Lung (tissue), 12 donors: ENCODE results near the gene NAPB. TPM values are rescaled to one million over a fixed set of nuclear protein-coding genes. Genes with fewer than 3 reads are reported as not detected.

Source experiments
- ATAC-seq: fragments of 200-7000 bp; cut with Tn5 transposase; one replicate; pipeline ENCODE4 v1.9.1; 2020; ENCODE audit warnings: moderate number of reproducible peaks; ENCODE audit not compliant: insufficient read depth, low FRiP score
- DNase-seq, 3 donors: peaks; one replicate each; pipeline ENCODE4 v3.0.0-alpha.2; 2013 to 2017
- H3K27ac ChIP-seq, 2 donors: one replicate each; pipeline ENCODE4 v1.5.1; 2013; ENCODE audit warnings: mild to moderate bottlenecking in 2 of 2, moderate library complexity in 2 of 2, control low read depth in 1 of 2, inconsistent platforms in 1 of 2, low read depth in 1 of 2, low read length in 1 of 2
- H3K27me3 ChIP-seq, 3 donors: one replicate each; pipeline ENCODE4 v1.5.1; 2013; ENCODE audit warnings: low read length in 2 of 3; ENCODE audit not compliant: control insufficient read depth in 3 of 3, insufficient read depth in 3 of 3
- H3K36me3 ChIP-seq, 4 donors: one replicate each; pipeline ENCODE4 v1.5.1; 2013; ENCODE audit warnings: low read length in 4 of 4, mild to moderate bottlenecking in 1 of 4, moderate library complexity in 1 of 4; ENCODE audit not compliant: control insufficient read depth in 4 of 4, insufficient read depth in 4 of 4
- H3K4me1 ChIP-seq, 5 donors: one replicate each; pipeline ENCODE4 v1.5.1; 2013; ENCODE audit warnings: low read length in 5 of 5, mild to moderate bottlenecking in 2 of 5, moderate library complexity in 1 of 5; ENCODE audit not compliant: control insufficient read depth in 5 of 5, insufficient read depth in 5 of 5
- H3K4me3 ChIP-seq: one replicate; pipeline ENCODE4 v1.5.1; 2013; ENCODE audit warnings: mild to moderate bottlenecking, control low read depth, moderate library complexity
- H3K9ac ChIP-seq, 2 donors: one replicate each; pipeline ENCODE4 v1.5.1; 2013; ENCODE audit warnings: low read length in 2 of 2, control low read depth in 1 of 2; ENCODE audit not compliant: insufficient read depth in 1 of 2
- H3K9me3 ChIP-seq, 4 donors: one replicate each; pipeline ENCODE4 v1.5.1; 2013; ENCODE audit warnings: low read length in 3 of 4, mild to moderate bottlenecking in 1 of 4, moderate library complexity in 1 of 4; ENCODE audit not compliant: control insufficient read depth in 4 of 4, insufficient read depth in 3 of 4
- CTCF ChIP-seq: IDR thresholded peaks from 2 replicates; pipeline ENCODE4 v1.5.1; 2012; ENCODE audit warnings: mild to moderate bottlenecking; ENCODE audit errors: control extremely low read depth, extremely low read depth
- WGBS, 2 donors: extraction: QIAGEN DNeasy Blood & Tissue Kit; methylation state at CpG; one replicate each; pipeline ENCODE4 v1.1.7; 2013; 5-methylcytosine and 5-hydroxymethylcytosine counted together
- polyA plus RNA-seq, 2 donors: library from polyadenylated mRNA; stranded (reverse); fragments of 200-250 nt; gene quantifications; one replicate each; pipeline ENCODE4 v1.2.1, GENCODE V29; 2013
- total RNA-seq, 2 donors: library from RNA; depleted of rRNA in 1 of 2; stranded (reverse); fragments of >200 nt in 1 of 2; gene quantifications; one replicate each; pipeline ENCODE4 v1.2.1, GENCODE V29; 2014 to 2021
- donor health status: control.
- donor health status: control.
- donor health status: Bipolar disorder and iron deficiency.
- donor health status: healthy.
- donor health status: DM: yes; HTN: yes; CAD: no.

NAPB gene
- total and polyA plus RNA-seq, 4 donors, result 4.4 to 45.7 (median 6.9) TPM

DNA sequence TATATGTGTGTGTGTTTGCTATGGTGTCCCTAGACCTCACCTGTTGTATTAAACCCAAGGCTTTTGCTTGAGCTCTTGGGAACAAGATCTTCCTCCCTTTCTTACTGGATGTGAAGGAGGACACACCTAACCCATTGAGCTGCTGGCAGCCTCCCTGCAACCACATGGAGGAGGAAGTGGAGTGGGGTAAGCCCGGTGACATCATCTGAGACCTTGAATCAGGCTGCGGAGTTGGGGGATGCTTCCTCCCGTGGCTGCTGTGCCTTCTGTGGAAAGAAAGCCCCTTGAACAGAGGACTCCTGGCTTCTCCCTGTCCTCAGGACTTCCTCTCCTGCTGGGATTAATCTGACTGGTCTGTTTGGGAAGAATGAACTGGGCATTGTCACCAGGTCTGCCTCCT, 28.1 kb upstream of the NAPB start:
- no peak overlapping the region for H3K4me3 ChIP-seq
- no peak overlapping the region for H3K27ac ChIP-seq
- H3K4me1 ChIP-seq, result no peaks in the 10 kb centered on the region
- ATAC-seq (no peak), DNase-seq (no peak)
- TF ChIP-seq CTCF, result no peak
- no peaks in the 10 kb centered on the region for H3K9me3 ChIP-seq
- H3K9ac ChIP-seq, result no peak overlapping the region
- peaks cover 0 to 2% (median 0%) of the 10 kb centered on the region in 3 donors for H3K27me3 ChIP-seq
- 23 to 26% methylated on average over 3 of the region's 3 CpGs for WGBS, 2 donors
- no peaks in the 10 kb centered on the region for H3K36me3 ChIP-seq

GRCh38 chr20:23448167-23448566, 26.9 kb upstream of the NAPB start:
- H3K9me3 ChIP-seq, result no peaks in the 10 kb centered on the region
- peaks cover 0 to 2% (median 0%) of the 10 kb centered on the region in 3 donors for H3K27me3 ChIP-seq
- no peaks in the 10 kb centered on the region for H3K36me3 ChIP-seq
- H3K4me1 ChIP-seq, result no peaks in the 10 kb centered on the region
- no peak overlapping the region for H3K9ac ChIP-seq
- H3K4me3 ChIP-seq, result no peak overlapping the region
- no peak for DNase-seq
- H3K27ac ChIP-seq, result no peak overlapping the region
- no peak for TF ChIP-seq CTCF
- WGBS, 2 donors, result 93% methylated on average over 5 of the region's 5 CpGs
- no peak for ATAC-seq

GRCh38 chr20:23446505-23446904, 25.2 kb upstream of the NAPB start:
- Histone ChIP-seq H3K9me3 (no peaks in the 10 kb centered on the region), H3K4me3 (no peak overlapping the region), H3K27ac (no peak overlapping the region), H3K4me1 (no peaks in the 10 kb centered on the region), H3K9ac (no peak overlapping the region), H3K27me3 (peaks cover 0 to 2% (median 0%) of the 10 kb centered on the region in 3 donors), H3K36me3 (no peaks in the 10 kb centered on the region)
- WGBS, 2 donors, result 81 to 83% methylated on average over 8 of the region's 8 CpGs
- ATAC-seq, result peak; percentile 58
- TF ChIP-seq CTCF, result peak; percentile 26
- peak in 2 of 3 donors; percentile 22 to 32 for DNase-seq

- Histone ChIP-seq H3K27me3 (peaks cover 0 to 2% (median 0%) of the 10 kb centered on the region in 3 donors), H3K9me3 (no peaks in the 10 kb centered on the region), H3K4me3 (no peak overlapping the region), H3K27ac (no peak overlapping the region), H3K9ac (no peak overlapping the region), H3K36me3 (no peaks in the 10 kb centered on the region), H3K4me1 (no peaks in the 10 kb centered on the region)
- WGBS, 2 donors, result 89 to 94% methylated on average over 7 of the region's 7 CpGs
- no peak for TF ChIP-seq CTCF
- ATAC-seq (no peak), DNase-seq (no peak)
These were observed 24.4 kb upstream of the NAPB start for GRCh38 chr20:23445596-23446217.
